ENCODE data around the gene STAT1.

STAT1 gene

GRCh38 chr2:190970160-190970559, 43.8 kb downstream of the STAT1 start:
- Histone ChIP-seq H2AFZ (ENCODE audit: low read length) (no peak overlapping the region), H3K79me2 (ENCODE audit: insufficient read depth, low read length) (no peaks in the 10 kb centered on the region), H3K9me3 (ENCODE audit: insufficient read depth, low read depth, low read length) (no peaks in the 10 kb centered on the region), H4K20me1 (ENCODE audit: insufficient read depth, low read length, poor library complexity, severe bottlenecking) (no peaks in the 10 kb centered on the region), H3K4me2 (ENCODE audit: low read depth, low read length, poor library complexity, severe bottlenecking) (no peak overlapping the region), H3K36me3 (ENCODE audit: insufficient read depth, low read length) (peaks cover 84% of the 10 kb centered on the region), H3K9me2 (replicated peaks; ENCODE audit: low read depth, low read length) (no peaks in the 10 kb centered on the region), H3K27me3 (ENCODE audit: insufficient read depth, low read length, poor library complexity, severe bottlenecking) (no peaks in the 10 kb centered on the region), H3K4me1 (ENCODE audit: insufficient read depth, low read length, poor library complexity, severe bottlenecking) (peaks cover 10% of the 10 kb centered on the region), H3F3A (ENCODE audit: low read depth) (no peaks in the 10 kb centered on the region), H3K4me3 (ENCODE audit: low read length, poor library complexity, severe bottlenecking) (no peak overlapping the region), H3K9ac (ENCODE audit: low read depth, low read length, poor library complexity, severe bottlenecking) (no peak overlapping the region)
- TF ChIP-seq CTCF (conservative IDR thresholded peaks at IDR 0.05; ENCODE audit: low read length) (no peak), EZH2phosphoT487 (IDR thresholded peaks at IDR 0.05; ENCODE audit: borderline replicate concordance) (no peak)

GRCh38 chr2:190968522-190968921, 45.4 kb downstream of the STAT1 start:
- H3K9me3 ChIP-seq (ENCODE audit: insufficient read depth, low read depth, low read length) = no peaks in the 10 kb centered on the region
- no peaks in the 10 kb centered on the region for H3K79me2 ChIP-seq (ENCODE audit: insufficient read depth, low read length)
- H3K27me3 ChIP-seq (ENCODE audit: insufficient read depth, low read length, poor library complexity, severe bottlenecking) = no peaks in the 10 kb centered on the region
- peaks cover 10% of the 10 kb centered on the region for H3K4me1 ChIP-seq (ENCODE audit: insufficient read depth, low read length, poor library complexity, severe bottlenecking)
- no peaks in the 10 kb centered on the region for H3K9me2 ChIP-seq (replicated peaks; ENCODE audit: low read depth, low read length)
- no peaks in the 10 kb centered on the region for H4K20me1 ChIP-seq (ENCODE audit: insufficient read depth, low read length, poor library complexity, severe bottlenecking)
- H3K4me2 ChIP-seq (ENCODE audit: low read depth, low read length, poor library complexity, severe bottlenecking) = no peak overlapping the region
- H3K4me3 ChIP-seq (ENCODE audit: low read length, poor library complexity, severe bottlenecking) = no peak overlapping the region
- H3K9ac ChIP-seq (ENCODE audit: low read depth, low read length, poor library complexity, severe bottlenecking) = no peak overlapping the region
- H3K36me3 ChIP-seq (ENCODE audit: insufficient read depth, low read length) = peaks cover 78% of the 10 kb centered on the region
- H3F3A ChIP-seq (ENCODE audit: low read depth) = no peaks in the 10 kb centered on the region
- H2AFZ ChIP-seq (ENCODE audit: low read length) = no peak overlapping the region
- TF ChIP-seq EZH2phosphoT487 (IDR thresholded peaks at IDR 0.05; ENCODE audit: borderline replicate concordance) = no peak
- no peak for TF ChIP-seq CTCF (conservative IDR thresholded peaks at IDR 0.05; ENCODE audit: low read length)

GRCh38 chr2:190965580-190966222, 48.3 kb downstream of the STAT1 start:
- Histone ChIP-seq H3K79me2 (ENCODE audit: insufficient read depth, low read length) (no peaks in the 10 kb centered on the region), H3K4me3 (ENCODE audit: low read length, poor library complexity, severe bottlenecking) (no peak overlapping the region), H3K4me1 (ENCODE audit: insufficient read depth, low read length, poor library complexity, severe bottlenecking) (peaks cover 3% of the 10 kb centered on the region), H4K20me1 (ENCODE audit: insufficient read depth, low read length, poor library complexity, severe bottlenecking) (no peaks in the 10 kb centered on the region), H2AFZ (ENCODE audit: low read length) (no peak overlapping the region), H3K9me3 (ENCODE audit: insufficient read depth, low read depth, low read length) (no peaks in the 10 kb centered on the region), H3K9ac (ENCODE audit: low read depth, low read length, poor library complexity, severe bottlenecking) (no peak overlapping the region), H3F3A (ENCODE audit: low read depth) (no peaks in the 10 kb centered on the region), H3K4me2 (ENCODE audit: low read depth, low read length, poor library complexity, severe bottlenecking) (no peak overlapping the region), H3K9me2 (replicated peaks; ENCODE audit: low read depth, low read length) (no peaks in the 10 kb centered on the region), H3K36me3 (ENCODE audit: insufficient read depth, low read length) (peaks cover 60% of the 10 kb centered on the region), H3K27me3 (ENCODE audit: insufficient read depth, low read length, poor library complexity, severe bottlenecking) (no peaks in the 10 kb centered on the region)
- no peak for TF ChIP-seq CTCF (conservative IDR thresholded peaks at IDR 0.05; ENCODE audit: low read length)
- TF ChIP-seq EZH2phosphoT487 (IDR thresholded peaks at IDR 0.05; ENCODE audit: borderline replicate concordance) = no peak

Measured in Loucy (cell line).